ENCODE results near the gene ZNF775.

Gene ZNF775

GRCh38 chr7:150441524-150441923 is 62.4 kb downstream of the ZNF775 start:
- TF ChIP-seq YY1 (IDR thresholded peaks at IDR 0.05; ENCODE audit: insufficient read depth, insufficient read length) (no peak), ZNF274 (IDR thresholded peaks at IDR 0.05; ENCODE audit: low read depth, low read length) (no peak), SUZ12 (IDR thresholded peaks at IDR 0.05; ENCODE audit: extremely low read depth, insufficient read depth, insufficient read length) (no peak)
- no peaks in the 10 kb centered on the region for H3K27me3 ChIP-seq (ENCODE audit: insufficient read depth, insufficient read length)
- H3K4me3 ChIP-seq (ENCODE audit: insufficient read length, low read depth): no peak overlapping the region
- peaks cover 13% of the 10 kb centered on the region; the same call in 1 of the 2 replicates for H3K9me3 ChIP-seq (ENCODE audit: insufficient read depth, low read length)
- no peak for DNase-seq (ENCODE audit: low read depth, low spot score)
- H3K9ac ChIP-seq (ENCODE audit: insufficient read length, low read depth): no peak overlapping the region
- H3K4me1 ChIP-seq (ENCODE audit: insufficient read depth, insufficient read length): no peaks in the 10 kb centered on the region
- no peaks in the 10 kb centered on the region for H3K36me3 ChIP-seq (ENCODE audit: insufficient read depth, insufficient read length, low read length)

- Histone ChIP-seq H3K9me3 (ENCODE audit: insufficient read depth, low read length) (peaks cover 13% of the 10 kb centered on the region; the same call in 1 of the 2 replicates), H3K27me3 (ENCODE audit: insufficient read depth, insufficient read length) (peaks cover under 1% of the 10 kb centered on the region)
- TF ChIP-seq ZNF274 (IDR thresholded peaks at IDR 0.05; ENCODE audit: low read depth, low read length) (no peak), YY1 (IDR thresholded peaks at IDR 0.05; ENCODE audit: insufficient read depth, insufficient read length) (no peak), SUZ12 (IDR thresholded peaks at IDR 0.05; ENCODE audit: extremely low read depth, insufficient read depth, insufficient read length) (no peak)
Observed at GRCh38 chr7:150442811-150443210, 63.7 kb downstream of the ZNF775 start.

GRCh38 chr7:150443793-150444540 is 64.8 kb downstream of the ZNF775 start:
- peaks cover 13% of the 10 kb centered on the region; the same call in 1 of the 2 replicates for H3K9me3 ChIP-seq (ENCODE audit: insufficient read depth, low read length)
- no peak overlapping the region for H3K9ac ChIP-seq (ENCODE audit: insufficient read length, low read depth)
- no peak for DNase-seq (ENCODE audit: low read depth, low spot score)
- peaks cover 11% of the 10 kb centered on the region for H3K27me3 ChIP-seq (ENCODE audit: insufficient read depth, insufficient read length)
- no peak overlapping the region for H3K4me3 ChIP-seq (ENCODE audit: insufficient read length, low read depth)
- TF ChIP-seq SUZ12 (IDR thresholded peaks at IDR 0.05; ENCODE audit: extremely low read depth, insufficient read depth, insufficient read length): no peak
- no peak for TF ChIP-seq ZNF274 (IDR thresholded peaks at IDR 0.05; ENCODE audit: low read depth, low read length)
- no peak for TF ChIP-seq YY1 (IDR thresholded peaks at IDR 0.05; ENCODE audit: insufficient read depth, insufficient read length)
- no peaks in the 10 kb centered on the region for H3K36me3 ChIP-seq (ENCODE audit: insufficient read depth, insufficient read length, low read length)
- H3K4me1 ChIP-seq (ENCODE audit: insufficient read depth, insufficient read length): no peaks in the 10 kb centered on the region

More at GRCh38 chr7:150442811-150443210, 63.7 kb downstream of the ZNF775 start:
- H3K9ac ChIP-seq (ENCODE audit: insufficient read length, low read depth): no peak overlapping the region
- H3K4me1 ChIP-seq (ENCODE audit: insufficient read depth, insufficient read length): no peaks in the 10 kb centered on the region
- H3K36me3 ChIP-seq (ENCODE audit: insufficient read depth, insufficient read length, low read length): no peaks in the 10 kb centered on the region
- no peak overlapping the region for H3K4me3 ChIP-seq (ENCODE audit: insufficient read length, low read depth)
- no peak for DNase-seq (ENCODE audit: low read depth, low spot score)

GRCh38 chr7:150444674-150445365 is 65.7 kb downstream of the ZNF775 start:
- Histone ChIP-seq H3K4me1 (ENCODE audit: insufficient read depth, insufficient read length) (no peaks in the 10 kb centered on the region), H3K9me3 (ENCODE audit: insufficient read depth, low read length) (peaks cover 13% of the 10 kb centered on the region; the same call in 1 of the 2 replicates), H3K36me3 (ENCODE audit: insufficient read depth, insufficient read length, low read length) (no peaks in the 10 kb centered on the region), H3K4me3 (ENCODE audit: insufficient read length, low read depth) (no peak overlapping the region), H3K9ac (ENCODE audit: insufficient read length, low read depth) (no peak overlapping the region), H3K27me3 (ENCODE audit: insufficient read depth, insufficient read length) (peaks cover 19% of the 10 kb centered on the region)
- DNase-seq (ENCODE audit: low read depth, low spot score): no peak
- no peak for TF ChIP-seq YY1 (IDR thresholded peaks at IDR 0.05; ENCODE audit: insufficient read depth, insufficient read length)
- no peak for TF ChIP-seq SUZ12 (IDR thresholded peaks at IDR 0.05; ENCODE audit: extremely low read depth, insufficient read depth, insufficient read length)

- H3K27me3 ChIP-seq (ENCODE audit: insufficient read depth, insufficient read length): peaks cover 34% of the 10 kb centered on the region
Observed at GRCh38 chr7:150446288-150446938, 67.3 kb downstream of the ZNF775 start.

More at GRCh38 chr7:150446288-150446938, 67.3 kb downstream of the ZNF775 start:
- H3K4me3 ChIP-seq (ENCODE audit: insufficient read length, low read depth): no peak overlapping the region
- no peaks in the 10 kb centered on the region for H3K4me1 ChIP-seq (ENCODE audit: insufficient read depth, insufficient read length)
- no peak for DNase-seq (ENCODE audit: low read depth, low spot score)
- H3K9ac ChIP-seq (ENCODE audit: insufficient read length, low read depth): no peak overlapping the region
- peaks cover 8% of the 10 kb centered on the region; the same call in 1 of the 2 replicates for H3K9me3 ChIP-seq (ENCODE audit: insufficient read depth, low read length)
- no peaks in the 10 kb centered on the region for H3K36me3 ChIP-seq (ENCODE audit: insufficient read depth, insufficient read length, low read length)
- no peak for TF ChIP-seq YY1 (IDR thresholded peaks at IDR 0.05; ENCODE audit: insufficient read depth, insufficient read length)
- no peak for TF ChIP-seq SUZ12 (IDR thresholded peaks at IDR 0.05; ENCODE audit: extremely low read depth, insufficient read depth, insufficient read length)
- no peak for TF ChIP-seq ZNF274 (IDR thresholded peaks at IDR 0.05; ENCODE audit: low read depth, low read length)

Measured in NT2/D1 (cell line).